ENCODE data around the gene GTSE1.
A peak's percentile ranks its signal among the peaks of the same experiment; 100 is the strongest.

Gene GTSE1

DNA sequence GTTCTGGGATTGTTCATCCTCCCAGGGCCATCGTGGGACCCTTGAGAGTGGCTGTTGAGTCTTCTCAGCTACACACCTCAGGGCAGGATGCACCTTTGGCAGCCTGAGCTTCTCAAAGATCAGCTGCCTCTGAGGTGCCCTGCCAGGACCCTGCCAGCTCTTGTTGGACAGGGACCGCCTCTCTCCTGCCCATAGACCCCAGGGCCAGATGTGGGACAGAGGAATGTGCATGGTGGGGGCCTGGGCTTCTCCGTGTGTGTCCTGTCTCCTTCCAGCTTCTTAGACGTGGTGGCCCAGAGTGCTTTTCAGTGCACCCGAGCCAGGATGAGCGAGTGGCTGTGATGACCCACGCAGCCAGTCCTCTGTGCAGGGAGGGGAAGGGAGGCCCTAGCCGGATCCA, 32.9 kb downstream of the GTSE1 start:
- TF ChIP-seq, protein P1, sequence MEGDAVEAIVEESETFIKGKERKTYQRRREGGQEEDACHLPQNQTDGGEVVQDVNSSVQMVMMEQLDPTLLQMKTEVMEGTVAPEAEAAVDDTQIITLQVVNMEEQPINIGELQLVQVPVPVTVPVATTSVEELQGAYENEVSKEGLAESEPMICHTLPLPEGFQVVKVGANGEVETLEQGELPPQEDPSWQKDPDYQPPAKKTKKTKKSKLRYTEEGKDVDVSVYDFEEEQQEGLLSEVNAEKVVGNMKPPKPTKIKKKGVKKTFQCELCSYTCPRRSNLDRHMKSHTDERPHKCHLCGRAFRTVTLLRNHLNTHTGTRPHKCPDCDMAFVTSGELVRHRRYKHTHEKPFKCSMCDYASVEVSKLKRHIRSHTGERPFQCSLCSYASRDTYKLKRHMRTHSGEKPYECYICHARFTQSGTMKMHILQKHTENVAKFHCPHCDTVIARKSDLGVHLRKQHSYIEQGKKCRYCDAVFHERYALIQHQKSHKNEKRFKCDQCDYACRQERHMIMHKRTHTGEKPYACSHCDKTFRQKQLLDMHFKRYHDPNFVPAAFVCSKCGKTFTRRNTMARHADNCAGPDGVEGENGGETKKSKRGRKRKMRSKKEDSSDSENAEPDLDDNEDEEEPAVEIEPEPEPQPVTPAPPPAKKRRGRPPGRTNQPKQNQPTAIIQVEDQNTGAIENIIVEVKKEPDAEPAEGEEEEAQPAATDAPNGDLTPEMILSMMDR (conservative IDR thresholded peaks at IDR 0.05; ENCODE audit: low read depth, low read length) = no peak
- H3K4me3 ChIP-seq (ENCODE audit: low read length) = no peak overlapping the region
- DNase-seq (ENCODE audit: low read depth) = no peak

DNA sequence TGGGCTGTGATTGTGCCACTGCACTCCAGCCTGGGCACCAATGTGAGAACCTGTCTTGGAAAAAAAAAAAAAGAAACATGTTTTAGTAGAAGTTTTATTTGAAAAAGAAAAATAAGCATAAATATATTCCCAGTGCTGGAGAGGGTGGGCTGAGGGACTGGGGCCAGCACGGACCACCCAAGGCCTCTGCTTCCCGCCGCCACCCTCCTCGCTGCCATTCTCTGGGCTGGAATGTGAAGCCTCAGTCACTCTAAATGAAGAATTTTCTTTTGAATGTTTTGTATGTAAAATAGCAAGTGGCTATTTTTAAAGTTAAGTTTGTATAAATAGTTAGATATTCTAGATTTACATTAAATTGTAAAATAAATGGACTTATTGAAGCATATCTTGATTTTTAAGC, 33.8 kb downstream of the GTSE1 start:
- no peak for DNase-seq (ENCODE audit: low read depth)
- TF ChIP-seq, protein P1 (conservative IDR thresholded peaks at IDR 0.05; ENCODE audit: low read depth, low read length) = no peak
- no peak overlapping the region for H3K4me3 ChIP-seq (ENCODE audit: low read length)

DNA sequence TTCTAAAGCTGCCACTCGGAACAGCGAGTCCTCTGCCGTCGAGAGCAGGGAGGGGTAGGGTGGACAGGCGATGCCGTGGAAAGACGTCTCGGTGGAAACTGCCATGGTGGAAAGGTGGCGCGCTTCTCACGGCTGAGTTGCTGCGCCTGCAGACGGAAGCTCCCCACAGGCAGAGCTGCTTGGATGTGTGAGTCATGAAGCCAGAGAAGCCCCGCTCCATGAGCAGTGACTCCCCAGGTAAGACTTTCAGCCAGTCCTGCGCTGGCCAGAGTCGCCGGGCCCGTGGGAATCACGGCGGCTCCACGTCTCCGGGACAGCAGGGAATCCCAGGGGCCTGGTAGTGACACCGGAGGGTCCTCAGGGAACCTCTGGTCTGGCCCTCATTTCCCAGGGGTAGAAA, 34.8 kb downstream of the GTSE1 start:
- H3K4me3 ChIP-seq (ENCODE audit: low read length) = no peak overlapping the region
- TF ChIP-seq, protein P1 (conservative IDR thresholded peaks at IDR 0.05; ENCODE audit: low read depth, low read length) = no peak
- no peak for DNase-seq (ENCODE audit: low read depth)

DNA sequence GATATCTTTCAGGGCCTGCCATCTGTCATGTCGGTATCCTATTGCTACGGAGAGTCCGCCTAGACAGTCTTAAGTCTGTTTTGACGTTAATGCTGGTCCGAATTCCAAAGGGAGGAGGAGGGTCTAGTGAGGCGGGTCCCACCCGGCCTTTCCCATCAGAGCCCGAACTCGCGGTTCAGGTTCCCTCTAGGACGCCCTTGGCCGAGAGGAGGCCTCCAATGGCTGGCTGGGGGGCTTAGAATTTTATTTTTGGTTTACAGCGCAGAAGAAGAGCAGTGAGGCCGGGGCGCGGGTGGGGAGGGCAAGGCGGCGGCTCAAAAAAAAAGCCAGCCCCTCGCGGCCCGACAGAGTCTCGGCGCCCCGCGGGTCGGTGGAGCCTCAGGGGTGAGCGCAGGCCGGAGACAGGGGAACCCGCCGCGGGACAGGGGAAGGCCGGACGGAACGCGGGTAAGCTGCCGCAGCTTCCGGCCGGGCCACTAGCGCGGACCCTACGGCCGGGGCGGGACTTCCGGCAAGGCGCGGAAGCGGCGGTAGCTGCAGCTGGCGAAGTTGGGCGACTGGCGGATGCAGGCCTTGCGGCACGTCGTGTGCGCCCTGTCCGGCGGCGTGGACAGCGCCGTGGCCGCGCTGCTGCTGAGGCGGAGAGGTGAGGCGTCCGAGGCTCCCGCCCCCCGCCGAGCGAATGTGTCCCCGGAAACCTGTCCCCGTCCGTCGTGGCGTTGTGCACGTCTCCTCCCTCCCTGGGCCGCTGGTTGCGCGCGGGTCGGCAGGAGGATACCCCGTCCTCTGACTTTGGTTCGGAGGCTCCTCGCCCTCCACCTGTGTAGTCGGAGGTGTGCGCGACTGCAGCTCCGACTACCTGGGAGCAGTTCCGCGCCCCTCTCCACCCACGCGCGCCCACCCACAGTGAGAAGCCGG, 38.8 kb downstream of the GTSE1 start, which contains the start of gene TRMU:
TSS of gene TRMU (plus strand) at position 514 of the 918 bp plus-strand sequence. CDS start at position 565, 51 bp downstream.
- H3K4me3 ChIP-seq (ENCODE audit: low read length) = peak within 1 kb of the TSS; percentile 87
- DNase-seq (ENCODE audit: low read depth) = peak; percentile 46
- TF ChIP-seq, protein P1 (conservative IDR thresholded peaks at IDR 0.05; ENCODE audit: low read depth, low read length) = no peak

DNA sequence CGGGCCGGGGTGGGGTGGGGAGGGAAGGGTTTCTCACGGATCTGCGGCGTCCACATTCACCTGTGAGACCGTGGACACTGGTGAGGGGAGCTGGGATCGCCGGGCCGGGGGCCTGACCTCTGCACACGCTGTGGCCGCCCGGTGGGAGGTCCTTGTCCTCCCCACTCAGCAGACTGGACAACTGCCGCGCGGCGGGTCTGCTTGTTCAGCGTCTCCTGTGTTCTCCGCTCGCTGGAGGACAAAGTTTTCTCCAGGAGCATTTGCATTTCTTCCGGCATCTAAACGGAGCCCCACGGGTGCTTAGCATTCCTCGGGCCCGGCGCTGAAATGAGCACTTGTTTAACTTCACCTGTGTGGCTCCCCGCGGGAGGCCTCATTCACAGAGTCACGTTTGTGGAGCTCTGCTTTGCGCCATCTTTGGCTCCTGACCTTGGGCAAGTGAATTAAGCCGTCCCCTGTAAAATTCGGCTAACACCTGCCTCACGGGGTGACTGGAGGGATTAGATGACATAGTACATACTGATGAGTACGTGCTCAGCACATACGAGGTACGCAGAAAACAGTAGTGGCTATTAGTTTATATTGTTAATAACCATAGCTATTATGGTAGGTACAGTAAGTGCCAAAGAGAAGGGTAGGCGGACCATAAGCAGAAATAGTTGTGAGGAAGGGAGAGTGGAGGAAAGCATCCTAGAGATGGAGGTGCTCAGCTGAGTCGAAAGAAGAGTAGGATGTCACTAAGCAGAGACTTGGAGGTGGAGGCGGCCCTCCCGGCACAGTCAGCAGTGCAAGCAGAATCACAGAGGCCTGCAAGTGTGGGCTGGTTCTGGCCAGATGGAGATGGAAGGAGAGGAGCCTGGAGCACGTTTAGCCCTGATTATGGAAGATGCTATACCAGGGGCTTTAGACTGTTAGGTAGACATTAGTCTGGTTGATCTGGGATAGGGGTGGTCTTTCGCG, 39.7 kb downstream of the GTSE1 start:
- DNase-seq (ENCODE audit: low read depth) = no peak
- TF ChIP-seq, protein P1 (conservative IDR thresholded peaks at IDR 0.05; ENCODE audit: low read depth, low read length) = no peak
- peak overlapping the region; percentile 87 for H3K4me3 ChIP-seq (ENCODE audit: low read length)

DNA sequence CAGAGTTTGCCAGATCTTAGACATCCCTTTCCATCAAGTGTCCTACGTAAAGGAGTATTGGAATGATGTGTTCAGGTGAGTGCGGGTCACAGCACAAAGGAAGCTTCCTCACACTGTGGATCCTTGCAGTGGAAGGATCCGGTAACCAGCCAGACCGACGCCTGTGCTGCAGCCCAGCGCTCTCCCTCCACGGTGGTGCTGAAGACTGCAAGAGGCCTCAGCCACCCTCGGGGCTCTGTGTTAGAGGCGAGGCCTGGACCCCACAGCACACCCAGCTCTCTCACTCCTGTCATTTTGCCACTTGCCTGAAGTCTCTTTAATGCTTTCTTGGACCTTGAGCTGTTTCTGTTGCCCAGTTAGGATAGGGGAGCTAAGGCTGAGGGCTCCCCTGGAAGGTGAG, 41.2 kb downstream of the GTSE1 start:
- TF ChIP-seq, protein P1 (conservative IDR thresholded peaks at IDR 0.05; ENCODE audit: low read depth, low read length) = no peak
- DNase-seq (ENCODE audit: low read depth) = no peak
- H3K4me3 ChIP-seq (ENCODE audit: low read length) = no peak overlapping the region

Measured in retinal pigment epithelial cell (primary cell).